ENCODE measurements around the gene ZNF692. TPM values are rescaled to one million over a fixed set of nuclear protein-coding genes. Genes with fewer than 3 reads are reported as not detected.

Gene ZNF692
- total and polyA plus RNA-seq, 2 of the 13 experiments (the other 11 are each of a cell fraction or from before 2014, with no cell fraction given) = 27.3 to 45.8 TPM

DNA sequence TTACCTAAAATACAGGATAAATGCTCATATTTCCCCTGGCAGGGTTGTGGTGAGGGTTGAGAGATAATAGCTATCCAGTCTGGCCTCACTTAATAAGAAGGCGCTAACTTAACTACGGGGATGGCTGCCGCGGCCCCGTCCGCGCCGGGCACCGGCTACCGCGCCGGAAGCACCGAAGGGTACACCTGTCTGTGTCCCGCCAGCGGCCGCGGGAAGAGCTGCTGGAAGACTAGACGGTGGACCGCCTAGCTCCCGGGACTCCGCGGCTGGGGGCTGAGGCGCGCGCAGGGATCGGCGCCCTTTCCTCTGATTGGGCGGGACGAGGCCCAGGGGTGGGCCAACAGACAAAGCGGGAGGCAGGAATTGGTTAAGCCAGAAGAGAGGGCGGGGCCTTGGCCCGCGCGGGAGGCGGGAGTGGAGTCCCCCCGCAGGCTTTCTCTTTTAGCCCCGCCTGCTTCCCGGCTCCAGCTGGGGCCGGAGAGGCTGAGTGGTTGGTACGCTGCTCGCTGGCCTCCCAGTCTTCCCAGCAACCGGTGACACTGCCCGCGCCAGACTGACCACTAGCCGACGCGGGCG is 21.0 kb downstream of the ZNF692 start, which contains the start of gene ZNF672 (continued):
- TF ChIP-seq, protein P1, sequence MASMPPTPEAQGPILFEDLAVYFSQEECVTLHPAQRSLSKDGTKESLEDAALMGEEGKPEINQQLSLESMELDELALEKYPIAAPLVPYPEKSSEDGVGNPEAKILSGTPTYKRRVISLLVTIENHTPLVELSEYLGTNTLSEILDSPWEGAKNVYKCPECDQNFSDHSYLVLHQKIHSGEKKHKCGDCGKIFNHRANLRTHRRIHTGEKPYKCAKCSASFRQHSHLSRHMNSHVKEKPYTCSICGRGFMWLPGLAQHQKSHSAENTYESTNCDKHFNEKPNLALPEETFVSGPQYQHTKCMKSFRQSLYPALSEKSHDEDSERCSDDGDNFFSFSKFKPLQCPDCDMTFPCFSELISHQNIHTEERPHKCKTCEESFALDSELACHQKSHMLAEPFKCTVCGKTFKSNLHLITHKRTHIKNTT (CRISPR knock-in tag; IDR thresholded peaks at IDR 0.05) = no peak
- 0 out of 2 replicates have a peak, but pooled peaks have one; percentile 8 for TF ChIP-seq ATF1 (CRISPR knock-in tag; IDR thresholded peaks at IDR 0.05)
- TF ChIP-seq, protein P2, sequence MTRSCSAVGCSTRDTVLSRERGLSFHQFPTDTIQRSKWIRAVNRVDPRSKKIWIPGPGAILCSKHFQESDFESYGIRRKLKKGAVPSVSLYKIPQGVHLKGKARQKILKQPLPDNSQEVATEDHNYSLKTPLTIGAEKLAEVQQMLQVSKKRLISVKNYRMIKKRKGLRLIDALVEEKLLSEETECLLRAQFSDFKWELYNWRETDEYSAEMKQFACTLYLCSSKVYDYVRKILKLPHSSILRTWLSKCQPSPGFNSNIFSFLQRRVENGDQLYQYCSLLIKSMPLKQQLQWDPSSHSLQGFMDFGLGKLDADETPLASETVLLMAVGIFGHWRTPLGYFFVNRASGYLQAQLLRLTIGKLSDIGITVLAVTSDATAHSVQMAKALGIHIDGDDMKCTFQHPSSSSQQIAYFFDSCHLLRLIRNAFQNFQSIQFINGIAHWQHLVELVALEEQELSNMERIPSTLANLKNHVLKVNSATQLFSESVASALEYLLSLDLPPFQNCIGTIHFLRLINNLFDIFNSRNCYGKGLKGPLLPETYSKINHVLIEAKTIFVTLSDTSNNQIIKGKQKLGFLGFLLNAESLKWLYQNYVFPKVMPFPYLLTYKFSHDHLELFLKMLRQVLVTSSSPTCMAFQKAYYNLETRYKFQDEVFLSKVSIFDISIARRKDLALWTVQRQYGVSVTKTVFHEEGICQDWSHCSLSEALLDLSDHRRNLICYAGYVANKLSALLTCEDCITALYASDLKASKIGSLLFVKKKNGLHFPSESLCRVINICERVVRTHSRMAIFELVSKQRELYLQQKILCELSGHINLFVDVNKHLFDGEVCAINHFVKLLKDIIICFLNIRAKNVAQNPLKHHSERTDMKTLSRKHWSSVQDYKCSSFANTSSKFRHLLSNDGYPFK (CRISPR knock-in tag; IDR thresholded peaks at IDR 0.05; ENCODE audit: borderline replicate concordance) = no peak
- TF ChIP-seq ZFP82 (CRISPR knock-in tag; IDR thresholded peaks at IDR 0.05; ENCODE audit: borderline replicate concordance) = no peak
- no peak for TF ChIP-seq CC2D1A (CRISPR knock-in tag; IDR thresholded peaks at IDR 0.05)
- TF ChIP-seq SRSF4 (IDR thresholded peaks at IDR 0.05; ENCODE audit: low read depth, low read length, poor library complexity, severe bottlenecking) = no peak
- TF ChIP-seq ZNF430 (CRISPR knock-in tag; IDR thresholded peaks at IDR 0.05) = peak; percentile 88
- no peak; the same call in 1 of the 2 replicates for TF ChIP-seq SP5 (CRISPR knock-in tag; IDR thresholded peaks at IDR 0.05; ENCODE audit: borderline replicate concordance, low read depth)
- TF ChIP-seq, protein P3, sequence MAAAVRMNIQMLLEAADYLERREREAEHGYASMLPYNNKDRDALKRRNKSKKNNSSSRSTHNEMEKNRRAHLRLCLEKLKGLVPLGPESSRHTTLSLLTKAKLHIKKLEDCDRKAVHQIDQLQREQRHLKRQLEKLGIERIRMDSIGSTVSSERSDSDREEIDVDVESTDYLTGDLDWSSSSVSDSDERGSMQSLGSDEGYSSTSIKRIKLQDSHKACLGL (CRISPR knock-in tag; IDR thresholded peaks at IDR 0.05) = no peak; the same call in none of the 2 replicates
- no peak for TF ChIP-seq EP300 (IDR thresholded peaks at IDR 0.05; ENCODE audit: low read depth in 2 of 2, low read length in 2 of 2)
- no peak for TF ChIP-seq EP300 (CRISPR knock-in tag; IDR thresholded peaks at IDR 0.05; ENCODE audit: borderline replicate concordance)
- no peak; the same call in 1 of the 2 replicates for TF ChIP-seq MYC (CRISPR knock-in tag; IDR thresholded peaks at IDR 0.05; ENCODE audit: borderline replicate concordance)
- TF ChIP-seq, protein P4, sequence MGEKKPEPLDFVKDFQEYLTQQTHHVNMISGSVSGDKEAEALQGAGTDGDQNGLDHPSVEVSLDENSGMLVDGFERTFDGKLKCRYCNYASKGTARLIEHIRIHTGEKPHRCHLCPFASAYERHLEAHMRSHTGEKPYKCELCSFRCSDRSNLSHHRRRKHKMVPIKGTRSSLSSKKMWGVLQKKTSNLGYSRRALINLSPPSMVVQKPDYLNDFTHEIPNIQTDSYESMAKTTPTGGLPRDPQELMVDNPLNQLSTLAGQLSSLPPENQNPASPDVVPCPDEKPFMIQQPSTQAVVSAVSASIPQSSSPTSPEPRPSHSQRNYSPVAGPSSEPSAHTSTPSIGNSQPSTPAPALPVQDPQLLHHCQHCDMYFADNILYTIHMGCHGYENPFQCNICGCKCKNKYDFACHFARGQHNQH (CRISPR knock-in tag; IDR thresholded peaks at IDR 0.05) = no peak
- no peak for TF ChIP-seq ZNF652 (CRISPR knock-in tag; IDR thresholded peaks at IDR 0.05; ENCODE audit: borderline replicate concordance, low read depth)
- no peak for TF ChIP-seq ZMYM4 (CRISPR knock-in tag; IDR thresholded peaks at IDR 0.05)
- peak; percentile 21; the same call in 1 of the 2 replicates for TF ChIP-seq HOXA5 (CRISPR knock-in tag; IDR thresholded peaks at IDR 0.05)
- TF ChIP-seq ZBTB3 (CRISPR knock-in tag; IDR thresholded peaks at IDR 0.05; ENCODE audit: borderline replicate concordance, low read depth) = no peak
- no peak for TF ChIP-seq ZNF24 (IDR thresholded peaks at IDR 0.05)
- no peak; the same call in 1 of the 2 replicates for TF ChIP-seq ZNF724P (CRISPR knock-in tag; IDR thresholded peaks at IDR 0.05; ENCODE audit: borderline replicate concordance)
- TF ChIP-seq, protein P5, sequence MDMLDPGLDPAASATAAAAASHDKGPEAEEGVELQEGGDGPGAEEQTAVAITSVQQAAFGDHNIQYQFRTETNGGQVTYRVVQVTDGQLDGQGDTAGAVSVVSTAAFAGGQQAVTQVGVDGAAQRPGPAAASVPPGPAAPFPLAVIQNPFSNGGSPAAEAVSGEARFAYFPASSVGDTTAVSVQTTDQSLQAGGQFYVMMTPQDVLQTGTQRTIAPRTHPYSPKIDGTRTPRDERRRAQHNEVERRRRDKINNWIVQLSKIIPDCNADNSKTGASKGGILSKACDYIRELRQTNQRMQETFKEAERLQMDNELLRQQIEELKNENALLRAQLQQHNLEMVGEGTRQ (IDR thresholded peaks at IDR 0.05; ENCODE audit: low read depth, low read length) = no peak
- TF ChIP-seq, protein P5 (CRISPR knock-in tag; IDR thresholded peaks at IDR 0.05; ENCODE audit: borderline replicate concordance) = 0 out of 2 replicates have a peak, but pooled peaks have one; percentile 17
- no peak for TF ChIP-seq ZNF644 (CRISPR knock-in tag; IDR thresholded peaks at IDR 0.05; ENCODE audit: low read depth)
- peak; percentile 80 for TF ChIP-seq POLR2AphosphoS5 (IDR thresholded peaks at IDR 0.05; ENCODE audit: low read depth, low read length)
- no peak for TF ChIP-seq MAFG (CRISPR knock-in tag; IDR thresholded peaks at IDR 0.05)

Measured in HepG2 (cell line).